Measurements from ENCODE around the gene AFF4. TPM values are rescaled to one million over a fixed set of nuclear protein-coding genes. Genes with fewer than 3 reads are reported as not detected.

AFF4 gene
- total RNA-seq, 1 experiment from 2014 or later, result 38.6 TPM

- Histone ChIP-seq H3K9me3 (ENCODE audit: control insufficient read depth in 1 of 2, insufficient read depth in 1 of 2, low read depth in 1 of 2, low read length in 2 of 2) (no peaks in the 10 kb centered on the region), H3K9ac (ENCODE audit: low read length) (no peak overlapping the region), H3K79me2 (ENCODE audit: insufficient read depth, low read length) (no peaks in the 10 kb centered on the region), H3K4me2 (ENCODE audit: low read length) (no peak overlapping the region), H3K9me2 (ENCODE audit: insufficient read depth) (no peaks in the 10 kb centered on the region), H3K27ac (ENCODE audit: low read depth, low read length) (no peak overlapping the region), H2AFZ (ENCODE audit: low read depth, low read length, poor library complexity, severe bottlenecking) (no peak overlapping the region), H3K4me1 (ENCODE audit: control insufficient read depth in 1 of 2, insufficient read depth in 2 of 2, low read length in 2 of 2) (no peaks in the 10 kb centered on the region), H3K4me3 (replicated peaks in 1 of 2; ENCODE audit: low read depth in 1 of 2, low read length in 2 of 2) (no peak overlapping the region), H3K36me3 (ENCODE audit: control insufficient read depth in 1 of 2, insufficient read depth in 2 of 2, low read length in 2 of 2) (peaks cover 20 to 52% of the 10 kb centered on the region in 2 experiments), H3K27me3 (ENCODE audit: insufficient read depth, low read length) (no peaks in the 10 kb centered on the region), H4K20me1 (ENCODE audit: insufficient read depth) (no peaks in the 10 kb centered on the region)
- no TSS peak for BruUV-seq (replicated peaks)
- intact Hi-C loops (cut with micrococcal nuclease), result no loop called here
- no peak for DNase-seq (ENCODE audit: low read depth, low spot score)
- no peak for ATAC-seq
- CTCF ChIA-PET, result no interaction called here
- POLR2A ChIA-PET, result no interaction called here
- TF ChIP-seq TCF7L2 (IDR thresholded peaks at IDR 0.05; ENCODE audit: borderline replicate concordance, extremely low read depth, insufficient read depth, insufficient read length) (no peak), CBX3 (IDR thresholded peaks at IDR 0.05; ENCODE audit: low read depth) (no peak), CTCF (IDR thresholded peaks at IDR 0.05 in 2 of 3, conservative IDR thresholded peaks at IDR 0.05 in 1 of 3; ENCODE audit: borderline replicate concordance in 1 of 3, insufficient read depth in 1 of 3, low read depth in 2 of 3, low read length in 2 of 3) (no peak), EZH2phosphoT487 (IDR thresholded peaks at IDR 0.05; ENCODE audit: borderline replicate concordance) (no peak), POLR2A (IDR thresholded peaks at IDR 0.05; ENCODE audit: borderline replicate concordance, extremely low read depth, insufficient read depth, insufficient read length) (no peak), JUND (IDR thresholded peaks at IDR 0.05) (no peak), ATF3 (IDR thresholded peaks at IDR 0.05) (no peak), EGR1 (IDR thresholded peaks at IDR 0.05; ENCODE audit: low read depth) (no peak), SIN3A (IDR thresholded peaks at IDR 0.05; ENCODE audit: low read depth) (no peak), EZH2 (IDR thresholded peaks at IDR 0.05) (no peak), REST (IDR thresholded peaks at IDR 0.05; ENCODE audit: low read depth) (no peak), ELF1 (IDR thresholded peaks at IDR 0.05; ENCODE audit: borderline replicate concordance, low read depth) (no peak), POLR2AphosphoS5 (IDR thresholded peaks at IDR 0.05; ENCODE audit: low read depth, low read length) (no peak)
- RAD21 ChIA-PET (ENCODE audit: low non-redundant PET in 1 of 2, low total read pairs in 2 of 2, uncharacterized antibody in 2 of 2, unreplicated experiment in 2 of 2), result no interaction called here
Observed at GRCh38 chr5:132889501-132889900, 73.9 kb downstream of the AFF4 start.
